Activated B cell treated with CpG ODN at 0.5 μM for 24 hours (primary cell): ENCODE measurements around the gene NUDT22. TPM values are rescaled to one million over a fixed set of nuclear protein-coding genes. Genes with fewer than 3 reads are reported as not detected.

Experiments
- ATAC-seq: fragments of 200-7000 bp; cut with Tn5 transposase; one replicate; pipeline ENCODE4 v1.10.0; 2021; ENCODE audit warnings: low read depth, mild to moderate bottlenecking, moderate library complexity
- CTCF ChIA-PET: fragments of 350-600 bp; sonication (Branson Sonifier 250); formaldehyde crosslinking; loops from one replicate; lab custom pipeline; 2021; ENCODE audit warnings: antibody characterized with exemption; lab: Charles Lee
- POLR2A ChIA-PET: fragments of 350-600 bp; sonication (Branson Sonifier 250); formaldehyde crosslinking; loops from one replicate; lab custom pipeline; 2021; ENCODE audit warnings: antibody characterized with exemption; lab: Charles Lee
- DNase-seq: peaks from one replicate; pipeline ENCODE4 v3.0.0; 2022
- H3K27ac Mint-ChIP-seq: one replicate; pipeline ENCODE4 v1.8.0; 2020; ENCODE audit warnings: mixed read lengths
- H3K27me3 Mint-ChIP-seq: one replicate; pipeline ENCODE4 v1.8.0; 2021; ENCODE audit warnings: mixed read lengths
- H3K36me3 Mint-ChIP-seq: one replicate; pipeline ENCODE4 v1.8.0; 2021; ENCODE audit warnings: low read depth, mixed read lengths
- H3K4me1 Mint-ChIP-seq: one replicate; pipeline ENCODE4 v1.8.0; 2021; ENCODE audit warnings: mixed read lengths
- H3K4me3 Mint-ChIP-seq: one replicate; pipeline ENCODE4 v1.8.0; 2020; ENCODE audit warnings: mild to moderate bottlenecking, mixed read lengths
- H3K9me3 Mint-ChIP-seq: one replicate; pipeline ENCODE4 v1.8.0; 2020; ENCODE audit warnings: mixed read lengths
- CTCF ChIP-seq: fragments of 200-600 bp; IDR thresholded peaks from one replicate; pipeline ENCODE4 v1.8.0; 2022; ENCODE audit warnings: antibody characterized with exemption, mild to moderate bottlenecking
- intact Hi-C: fragments of 100-400 bp; cut with micrococcal nuclease; formaldehyde crosslinking; loops from one replicate; pipeline ENCODE4 v1.15.1; 2024
- total RNA-seq: library from RNA; stranded (reverse); gene quantifications from 2 replicates; pipeline ENCODE4 v1.2.3, GENCODE V29; 2022

NUDT22 gene
- total RNA-seq, 1 donor from 2014 or later, result 95.3 TPM

- no peak for TF ChIP-seq CTCF
- intact Hi-C loops, result no loop called here
- CTCF ChIA-PET, result interaction anchor here (1.1 to 1.4 kb wide), 2 partner anchors 27 to 70 kb away, joined by 3 to 5 read pairs; partner anchors contain the start of gene FERMT3
- peaks cover 6% of the 10 kb centered on the region for H3K4me1 Mint-ChIP-seq
- ATAC-seq (peak; percentile 35), DNase-seq (no peak)
- H3K27me3 Mint-ChIP-seq, result no peaks in the 10 kb centered on the region
- H3K9me3 Mint-ChIP-seq, result no peaks in the 10 kb centered on the region
- H3K36me3 Mint-ChIP-seq, result peaks cover 28% of the 10 kb centered on the region
- no peak overlapping the region for H3K4me3 Mint-ChIP-seq
- POLR2A ChIA-PET, result interaction anchor here (2.3 kb wide), 1 partner anchor 8 kb away, joined by 8 read pairs; the partner anchor contains the start of gene BAD
- no peak overlapping the region for H3K27ac Mint-ChIP-seq
Observed at GRCh38 chr11:64276653-64277431, 50.8 kb downstream of the NUDT22 start.

GRCh38 chr11:64278576-64279190 lies 52.6 kb downstream of the NUDT22 start:
- ChIA-PET POLR2A (no interaction called here), CTCF (no interaction called here)
- Mint-ChIP-seq H3K4me1 (peaks cover 10% of the 10 kb centered on the region), H3K9me3 (no peaks in the 10 kb centered on the region), H3K27ac (no peak overlapping the region), H3K4me3 (no peak overlapping the region), H3K27me3 (no peaks in the 10 kb centered on the region), H3K36me3 (peaks cover 30% of the 10 kb centered on the region)
- ATAC-seq (no peak), DNase-seq (no peak)
- no peak for TF ChIP-seq CTCF
- intact Hi-C loops, result no loop called here

Other genes starting within 250 kb of the NUDT22 start
- gene OTUB1, start 239.8 kb upstream of the NUDT22 start, total RNA-seq, result 87.4 and 92.5 TPM in 2 replicates
- not detected in 2 replicates for gene FLRT1, start 190.3 kb upstream of the NUDT22 start, total RNA-seq
- gene MACROD1, start 60.2 kb upstream of the NUDT22 start, total RNA-seq, result 4.5 and 5.5 TPM in 2 replicates
- gene STIP1, start 40.1 kb upstream of the NUDT22 start, total RNA-seq, result 155 and 159 TPM in 2 replicates
- 154 and 169 TPM in 2 replicates for gene FERMT3, start 19.6 kb upstream of the NUDT22 start, total RNA-seq
- 50.6 and 51.3 TPM in 2 replicates for gene TRPT1, start 88 bp upstream of the NUDT22 start, total RNA-seq
- gene DNAJC4, start 4.3 kb downstream of the NUDT22 start, total RNA-seq, result 47.5 and 53.3 TPM in 2 replicates
- gene VEGFB, start 8.3 kb downstream of the NUDT22 start, total RNA-seq, result 86.7 and 97.4 TPM in 2 replicates
- 31.4 and 39.4 TPM in 2 replicates for gene FKBP2, start 14.8 kb downstream of the NUDT22 start, total RNA-seq
- gene PPP1R14B, start 20.7 kb downstream of the NUDT22 start, total RNA-seq, result 112 and 127 TPM in 2 replicates
- 7.9 and 8.1 TPM in 2 replicates for gene PLCB3, start 25.3 kb downstream of the NUDT22 start, total RNA-seq
- gene BAD, start 58.4 kb downstream of the NUDT22 start, total RNA-seq, result 21.7 and 26.6 TPM in 2 replicates
- 48.6 and 53.1 TPM in 2 replicates for gene GPR137, start 59.6 kb downstream of the NUDT22 start, total RNA-seq
- gene KCNK4, start 65.0 kb downstream of the NUDT22 start, total RNA-seq, result 0.24 and 0.44 TPM in 2 replicates
- not detected in 2 replicates for gene CATSPERZ, start 74.1 kb downstream of the NUDT22 start, total RNA-seq
- 44.8 and 48.3 TPM in 2 replicates for gene ESRRA, start 79.2 kb downstream of the NUDT22 start, total RNA-seq
- 156 and 175 TPM in 2 replicates for gene TRMT112, start 91.3 kb downstream of the NUDT22 start, total RNA-seq
- 73.6 and 85.8 TPM in 2 replicates for gene PRDX5, start 91.8 kb downstream of the NUDT22 start, total RNA-seq
- 180 and 201 TPM in 2 replicates for gene CCDC88B, start 113.9 kb downstream of the NUDT22 start, total RNA-seq
- gene RPS6KA4, start 132.9 kb downstream of the NUDT22 start, total RNA-seq, result 18.0 and 22.6 TPM in 2 replicates